H9 (cell line): ENCODE measurements around the gene ARF1. TPM values are rescaled to one million over a fixed set of nuclear protein-coding genes. Genes with fewer than 3 reads are reported as not detected.

Source experiments
- DNase-seq: peaks from one replicate; pipeline ENCODE4 v3.0.0-alpha.2; 2017
- H2AFZ ChIP-seq: one replicate; pipeline ENCODE4 v1.6.1; 2013; ENCODE audit warnings: mild to moderate bottlenecking, low read length, control low read depth, moderate library complexity
- H2AK5ac ChIP-seq: 2 replicates; pipeline ENCODE4 v1.6.1; 2013; ENCODE audit warnings: low read length, control low read depth, mixed read lengths; ENCODE audit not compliant: insufficient read length
- H2BK120ac ChIP-seq: one replicate; pipeline ENCODE4 v1.6.1; 2013; ENCODE audit warnings: low read depth, mild to moderate bottlenecking, low read length, control low read depth, inconsistent platforms; ENCODE audit not compliant: poor library complexity, severe bottlenecking
- H2BK12ac ChIP-seq: 2 replicates; pipeline ENCODE4 v1.6.1; 2013; ENCODE audit warnings: low read length, control low read depth, mixed read lengths, low read depth; ENCODE audit not compliant: insufficient read length
- H2BK15ac ChIP-seq: 2 replicates; pipeline ENCODE4 v1.6.1; 2013; ENCODE audit warnings: low read depth, low read length, control low read depth
- H2BK20ac ChIP-seq: one replicate; pipeline ENCODE4 v1.6.1; 2013; ENCODE audit warnings: low read depth, mild to moderate bottlenecking, low read length, control low read depth, inconsistent platforms; ENCODE audit not compliant: poor library complexity, severe bottlenecking
- H2BK5ac ChIP-seq: 2 replicates; pipeline ENCODE4 v1.6.1; 2013; ENCODE audit warnings: low read length, control low read depth, mixed read lengths; ENCODE audit not compliant: insufficient read length
- H3K14ac ChIP-seq: 2 replicates; pipeline ENCODE4 v1.6.1; 2013; ENCODE audit warnings: low read length, control low read depth; ENCODE audit not compliant: insufficient read depth
- H3K18ac ChIP-seq: 2 replicates; pipeline ENCODE4 v1.6.1; 2013; ENCODE audit warnings: low read depth, mild to moderate bottlenecking, mixed read lengths, low read length, control low read depth; ENCODE audit not compliant: insufficient read length
- H3K23ac ChIP-seq: 2 replicates; pipeline ENCODE4 v1.6.1; 2013; ENCODE audit warnings: low read length, control low read depth, mixed read lengths, low read depth; ENCODE audit not compliant: insufficient read length
- H3K23me2 ChIP-seq: 2 replicates; pipeline ENCODE4 v1.6.1; 2013; ENCODE audit warnings: low read depth, mild to moderate bottlenecking, mixed read lengths, low read length, control low read depth; ENCODE audit not compliant: insufficient read length, poor library complexity, severe bottlenecking
- H3K27ac ChIP-seq: 2 replicates; pipeline ENCODE4 v1.5.1; 2013; ENCODE audit warnings: low read length, control low read depth, mixed read lengths, low read depth; ENCODE audit not compliant: insufficient read length
- H3K27me3 ChIP-seq: 2 replicates; pipeline ENCODE4 v1.6.1; 2013; ENCODE audit warnings: low read length, control low read depth, inconsistent platforms; ENCODE audit not compliant: insufficient read depth
- H3K4ac ChIP-seq: 2 replicates; pipeline ENCODE4 v1.6.1; 2013; ENCODE audit warnings: low read depth, mild to moderate bottlenecking, control low read depth, inconsistent platforms, low read length, moderate library complexity
- H3K4me1 ChIP-seq: 2 replicates; pipeline ENCODE4 v1.6.1; 2013; ENCODE audit warnings: low read length, control low read depth, inconsistent platforms; ENCODE audit not compliant: insufficient read depth
- H3K4me2 ChIP-seq: 2 replicates; pipeline ENCODE4 v1.6.1; 2013; ENCODE audit warnings: low read length, control low read depth, mixed read lengths; ENCODE audit not compliant: insufficient read length, insufficient read depth
- H3K56ac ChIP-seq: 2 replicates; pipeline ENCODE4 v1.6.1; 2013; ENCODE audit warnings: low read depth, mild to moderate bottlenecking, mixed read lengths, low read length, control low read depth; ENCODE audit not compliant: insufficient read length
- H3K79me1 ChIP-seq: 2 replicates; pipeline ENCODE4 v1.6.1; 2013; ENCODE audit warnings: low read depth, mild to moderate bottlenecking, moderate library complexity, low read length, control low read depth, inconsistent platforms; ENCODE audit not compliant: insufficient read depth, poor library complexity, severe bottlenecking
- H3K79me2 ChIP-seq: 2 replicates; pipeline ENCODE4 v1.6.1; 2013; ENCODE audit warnings: low read length, control low read depth, inconsistent platforms; ENCODE audit not compliant: insufficient read depth
- H3K9ac ChIP-seq: 2 replicates; pipeline ENCODE4 v1.6.1; 2013; ENCODE audit warnings: low read length, control low read depth, mixed read lengths; ENCODE audit not compliant: insufficient read length; ENCODE audit errors: extremely low read depth
- H3K9me3 ChIP-seq: one replicate; pipeline ENCODE4 v1.6.1; 2013; ENCODE audit warnings: low read depth, low read length, inconsistent platforms; ENCODE audit not compliant: control insufficient read depth
- H3T11ph ChIP-seq: one replicate; pipeline ENCODE4 v1.6.1; 2013; ENCODE audit warnings: mild to moderate bottlenecking, low read length, control low read depth, inconsistent platforms
- H4K20me1 ChIP-seq: one replicate; pipeline ENCODE4 v1.6.1; 2013; ENCODE audit not compliant: control insufficient read depth, insufficient read length, insufficient read depth
- H4K5ac ChIP-seq: 2 replicates; pipeline ENCODE4 v1.6.1; 2013; ENCODE audit warnings: low read depth, mild to moderate bottlenecking, mixed read lengths, low read length, control low read depth; ENCODE audit not compliant: insufficient read length
- H4K8ac ChIP-seq: replicated peaks from 2 replicates; pipeline ENCODE4 v1.6.1; 2013; ENCODE audit warnings: low read length, control low read depth, mixed read lengths, low read depth; ENCODE audit not compliant: insufficient read length
- H4K91ac ChIP-seq: 2 replicates; pipeline ENCODE4 v1.6.1; 2013; ENCODE audit warnings: low read depth, mild to moderate bottlenecking, moderate library complexity, mixed read lengths, low read length, control low read depth; ENCODE audit not compliant: insufficient read length
- H3K27ac Mint-ChIP-seq, 3 experiments: 2 replicates in 2 of 3; 3 replicates in 1 of 3; pipeline ENCODE4 v1.8.0; 2020 to 2021; ENCODE audit warnings: mixed read lengths in 3 of 3, mild to moderate bottlenecking in 1 of 3, moderate library complexity in 1 of 3
- H3K27me3 Mint-ChIP-seq: 2 replicates; pipeline ENCODE4 v1.8.0; 2021; ENCODE audit warnings: low read depth, mild to moderate bottlenecking, moderate library complexity, mixed read lengths
- H3K36me3 Mint-ChIP-seq, 3 experiments: 2 replicates in 2 of 3; 3 replicates in 1 of 3; pipeline ENCODE4 v1.8.0; 2020 to 2021; ENCODE audit warnings: low read depth in 3 of 3, mixed read lengths in 3 of 3; ENCODE audit not compliant: insufficient read depth in 1 of 3
- H3K4me1 Mint-ChIP-seq, 2 experiments: 2 replicates each; pipeline ENCODE4 v1.8.0; 2020; ENCODE audit warnings: mixed read lengths in 2 of 2
- H3K4me3 Mint-ChIP-seq, 2 experiments: 2 replicates in 1 of 2; 3 replicates in 1 of 2; pipeline ENCODE4 v1.8.0; 2020 to 2021; ENCODE audit warnings: mild to moderate bottlenecking in 2 of 2, mixed read lengths in 2 of 2, moderate library complexity in 1 of 2
- H3K9me3 Mint-ChIP-seq, 2 experiments: 2 replicates in 1 of 2; 3 replicates in 1 of 2; pipeline ENCODE4 v1.8.0; 2020; ENCODE audit warnings: mild to moderate bottlenecking in 2 of 2, mixed read lengths in 2 of 2, moderate library complexity in 1 of 2
- CTCF ChIP-seq: fragments of 200-600 bp; sonication (generic); conservative IDR thresholded peaks from 3 replicates; pipeline ENCODE4 v1.8.0; 2021; ENCODE audit warnings: antibody characterized with exemption, mild to moderate bottlenecking
- WGBS: extraction: QIAGEN DNeasy Blood & Tissue Kit; methylation state at CpG from one replicate; pipeline ENCODE4 v1.1.7; 2013; ENCODE audit warnings: missing lambda C conversion rate, low lambda C conversion rate, mixed read lengths; ENCODE audit not compliant: insufficient read length; ENCODE audit errors: extremely low coverage; 5-methylcytosine and 5-hydroxymethylcytosine counted together
- total RNA-seq: library from RNA; stranded (reverse); gene quantifications from 2 replicates; pipeline ENCODE4 v1.2.1, GENCODE V29; 2021

Gene ARF1
- total RNA-seq, 1 experiment from 2014 or later, result 258 TPM

DNA sequence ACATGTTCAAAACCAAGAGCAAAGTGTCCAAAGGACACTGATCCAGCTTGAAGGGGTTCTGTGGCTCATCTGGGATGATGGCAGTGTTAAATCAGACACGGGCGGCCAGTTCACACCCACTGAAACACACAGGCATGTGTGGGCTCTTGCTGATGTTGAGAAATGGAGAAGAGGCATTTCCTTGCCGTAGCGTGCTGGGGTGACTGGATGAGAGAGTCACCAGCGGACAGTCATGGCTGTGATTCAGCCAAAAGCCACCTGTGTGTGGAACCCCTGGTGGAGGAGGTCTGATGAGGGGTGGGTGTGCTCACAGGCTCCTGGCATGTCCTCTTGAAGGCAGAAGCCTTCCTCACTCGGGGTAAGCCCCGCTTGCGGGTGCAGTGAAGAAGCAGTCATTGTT is 13.4 kb downstream of the ARF1 start:
- H3K27me3 ChIP-seq, result no peaks in the 10 kb centered on the region
- Mint-ChIP-seq H3K27me3 (no peaks in the 10 kb centered on the region), H3K27ac (peak overlapping the region in 1 of 3 experiments; percentile 53; a peak in 1 of 7 replicates), H3K4me3 (no peak overlapping the region), H3K36me3 (peaks cover 45 to 72% (median 60%) of the 10 kb centered on the region in 3 experiments), H3K4me1 (peaks cover 4 to 12% of the 10 kb centered on the region in 2 experiments; a peak in 3 of 4 replicates), H3K9me3 (peaks cover 8 to 11% of the 10 kb centered on the region in 2 experiments)
- H2BK120ac ChIP-seq, result no peak overlapping the region
- H3K9ac ChIP-seq, result no peak overlapping the region
- H3K4me1 ChIP-seq, result no peaks in the 10 kb centered on the region
- H3T11ph ChIP-seq, result no peak overlapping the region
- H3K27ac ChIP-seq, result no peak overlapping the region
- H3K79me1 ChIP-seq, result peaks cover 10% of the 10 kb centered on the region
- H3K9me3 ChIP-seq, result no peaks in the 10 kb centered on the region
- no peak overlapping the region for H3K56ac ChIP-seq
- H3K4me2 ChIP-seq, result no peak overlapping the region
- H4K5ac ChIP-seq, result no peak overlapping the region
- H3K4ac ChIP-seq, result no peak overlapping the region
- WGBS, result no CpG with 5 or more reads among the region's 8 CpGs
- H4K8ac ChIP-seq, result no peak overlapping the region
- H2BK5ac ChIP-seq, result no peak overlapping the region
- no peak overlapping the region for H2AFZ ChIP-seq
- peaks cover 48% of the 10 kb centered on the region for H3K79me2 ChIP-seq
- H2AK5ac ChIP-seq, result no peak overlapping the region
- no peak overlapping the region for H3K14ac ChIP-seq
- no peak overlapping the region for H2BK12ac ChIP-seq
- DNase-seq, result peak; percentile 20
- H3K23ac ChIP-seq, result no peak overlapping the region
- no peak overlapping the region for H3K18ac ChIP-seq
- H2BK15ac ChIP-seq, result no peak overlapping the region
- H4K20me1 ChIP-seq, result peaks cover 2% of the 10 kb centered on the region
- no peak overlapping the region for H2BK20ac ChIP-seq
- H3K23me2 ChIP-seq, result no peaks in the 10 kb centered on the region
- no peak for TF ChIP-seq CTCF
- H4K91ac ChIP-seq, result no peak overlapping the region
